Measurements from ENCODE around the gene BABAM2. TPM values are rescaled to one million over a fixed set of nuclear protein-coding genes. Genes with fewer than 3 reads are reported as not detected.
A peak's percentile ranks its signal among the peaks of the same experiment; 100 is the strongest.

The BABAM2 gene
- total and polyA plus RNA-seq, 2 of the 4 experiments (the other 2 are of a cell fraction) = 20.9 to 23.1 TPM

DNA sequence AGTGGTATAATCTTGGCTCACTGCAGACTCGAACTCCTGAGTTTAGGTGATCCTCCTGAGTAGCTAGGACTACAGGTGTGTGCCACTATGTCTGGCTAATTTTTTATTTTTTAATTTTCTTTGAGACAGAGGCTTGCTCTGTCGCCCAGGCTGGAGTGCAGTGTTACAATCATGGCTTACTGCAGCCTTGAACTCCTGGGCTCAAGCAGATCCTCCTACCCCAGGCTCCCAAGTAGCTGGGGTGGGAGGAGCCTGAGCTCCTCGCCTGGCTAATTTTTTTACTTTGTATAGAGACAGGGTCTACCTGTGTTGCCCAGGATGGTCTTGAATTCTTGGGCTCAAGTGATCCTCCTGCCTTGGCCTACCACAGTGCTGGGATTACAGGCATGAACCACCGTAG lies 62.5 kb downstream of the BABAM2 start:
- Histone ChIP-seq H2BK20ac (ENCODE audit: low read depth, low read length) (no peak overlapping the region), H3K18ac (ENCODE audit: low read depth, low read length) (no peak overlapping the region), H3K23ac (ENCODE audit: low read depth, low read length) (no peak overlapping the region), H2BK5ac (ENCODE audit: low read depth, low read length, poor library complexity, severe bottlenecking) (no peak overlapping the region), H3K14ac (replicated peaks; ENCODE audit: low read depth, low read length) (no peak overlapping the region), H3K9me1 (ENCODE audit: insufficient read depth, low read length) (peaks cover 2% of the 10 kb centered on the region), H3K27ac (ENCODE audit: insufficient read depth, low read length) (no peak overlapping the region), H4K5ac (ENCODE audit: low read depth, low read length) (no peak overlapping the region), H3K4me2 (ENCODE audit: low read depth, low read length) (no peak overlapping the region), H3K56ac (ENCODE audit: extremely low read depth, insufficient read depth, low read length) (no peak overlapping the region; the same call in 1 of the 2 replicates), H3K4me3 (ENCODE audit: insufficient read depth, low read depth, low read length) (no peak overlapping the region), H3K79me1 (ENCODE audit: low read depth in 1 of 2, low read length in 2 of 2) (peaks cover 17 to 26% of the 10 kb centered on the region in 2 experiments), H3K9ac (ENCODE audit: low read depth, low read length) (no peak overlapping the region), H2AFZ (replicated peaks; ENCODE audit: low read length, poor library complexity) (no peak overlapping the region), H4K8ac (ENCODE audit: low read depth in 2 of 2, low read length in 2 of 2) (peak overlapping the region in 1 of 2 experiments; percentile 5; a peak in 1 of 4 replicates), H2BK15ac (ENCODE audit: low read depth, low read length) (peak overlapping the region; percentile 58; the same call in 1 of the 3 replicates), H3K9me3 (ENCODE audit: control insufficient read depth, insufficient read depth, low read length) (no peaks in the 10 kb centered on the region), H3K27me3 (ENCODE audit: control insufficient read depth, insufficient read depth, low read length) (no peaks in the 10 kb centered on the region), H2BK120ac (ENCODE audit: low read depth, low read length) (peak overlapping the region; percentile 39), H2AK9ac (replicated peaks; ENCODE audit: low read depth, low read length, poor library complexity) (no peak overlapping the region), H2AK5ac (ENCODE audit: low read depth, low read length) (peak overlapping the region; percentile 56), H4K20me1 (ENCODE audit: insufficient read depth, low read length) (no peaks in the 10 kb centered on the region), H4K91ac (ENCODE audit: insufficient read depth, low read depth, low read length) (no peak overlapping the region), H3K4me1 (ENCODE audit: control insufficient read depth, insufficient read depth, low read length) (peaks cover 8% of the 10 kb centered on the region; the same call in 1 of the 2 replicates), H3K36me3 (ENCODE audit: control insufficient read depth, insufficient read depth, low read length) (0 out of 2 replicates have a peak, but pooled peaks cover 1% of the 10 kb centered on the region), H3K4ac (ENCODE audit: low read depth, low read length) (peak overlapping the region; percentile 20; the same call in 1 of the 2 replicates)
- dilution Hi-C loops (cut with HindIII; ENCODE audit: low sequenced_read_pairs, unreplicated experiment) (no loop called here), in situ Hi-C loops (cut with MboI; ENCODE audit: low sequenced_read_pairs) (no loop called here), intact Hi-C loops (cut with micrococcal nuclease) (loop anchor here (10.0 kb wide), 1 partner anchor 178 kb away; the partner anchor contains the start of gene MRPL33)
- CTCF ChIA-PET = no interaction called here
- ATAC-seq (ENCODE audit: low read depth) (no peak), DNase-seq (no peak)
- BruUV-seq (replicated peaks) = no TSS peak
- POLR2A ChIA-PET (ENCODE audit: unreplicated experiment) = no interaction called here
- no peak for TF ChIP-seq MAFK (IDR thresholded peaks at IDR 0.05; ENCODE audit: low read depth, low read length)
- TF ChIP-seq, protein P1, sequence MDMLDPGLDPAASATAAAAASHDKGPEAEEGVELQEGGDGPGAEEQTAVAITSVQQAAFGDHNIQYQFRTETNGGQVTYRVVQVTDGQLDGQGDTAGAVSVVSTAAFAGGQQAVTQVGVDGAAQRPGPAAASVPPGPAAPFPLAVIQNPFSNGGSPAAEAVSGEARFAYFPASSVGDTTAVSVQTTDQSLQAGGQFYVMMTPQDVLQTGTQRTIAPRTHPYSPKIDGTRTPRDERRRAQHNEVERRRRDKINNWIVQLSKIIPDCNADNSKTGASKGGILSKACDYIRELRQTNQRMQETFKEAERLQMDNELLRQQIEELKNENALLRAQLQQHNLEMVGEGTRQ (IDR thresholded peaks at IDR 0.05; ENCODE audit: low read depth, low read length) = no peak
- TF ChIP-seq MXI1 (IDR thresholded peaks at IDR 0.05; ENCODE audit: borderline replicate concordance, low read depth, low read length) = no peak
- TF ChIP-seq, protein P2, sequence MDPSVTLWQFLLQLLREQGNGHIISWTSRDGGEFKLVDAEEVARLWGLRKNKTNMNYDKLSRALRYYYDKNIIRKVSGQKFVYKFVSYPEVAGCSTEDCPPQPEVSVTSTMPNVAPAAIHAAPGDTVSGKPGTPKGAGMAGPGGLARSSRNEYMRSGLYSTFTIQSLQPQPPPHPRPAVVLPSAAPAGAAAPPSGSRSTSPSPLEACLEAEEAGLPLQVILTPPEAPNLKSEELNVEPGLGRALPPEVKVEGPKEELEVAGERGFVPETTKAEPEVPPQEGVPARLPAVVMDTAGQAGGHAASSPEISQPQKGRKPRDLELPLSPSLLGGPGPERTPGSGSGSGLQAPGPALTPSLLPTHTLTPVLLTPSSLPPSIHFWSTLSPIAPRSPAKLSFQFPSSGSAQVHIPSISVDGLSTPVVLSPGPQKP (IDR thresholded peaks at IDR 0.05; ENCODE audit: borderline replicate concordance, low read depth, low read length) = no peak
- TF ChIP-seq NFE2L2 (IDR thresholded peaks at IDR 0.05; ENCODE audit: low read depth, low read length) = no peak
- TF ChIP-seq FOS (IDR thresholded peaks at IDR 0.05; ENCODE audit: low read depth, low read length) = no peak
- TF ChIP-seq POLR2A (IDR thresholded peaks at IDR 0.05; ENCODE audit: low read depth, low read length) = no peak
- no peak for TF ChIP-seq RFX5 (IDR thresholded peaks at IDR 0.05; ENCODE audit: low read depth, low read length)
- TF ChIP-seq BHLHE40 (IDR thresholded peaks at IDR 0.05; ENCODE audit: low read depth, low read length) = no peak
- no peak for TF ChIP-seq RAD21 (IDR thresholded peaks at IDR 0.05; ENCODE audit: low read length)
- no peak for TF ChIP-seq MAZ (IDR thresholded peaks at IDR 0.05; ENCODE audit: borderline replicate concordance, low read depth, low read length)
- no peak for TF ChIP-seq SMC3 (IDR thresholded peaks at IDR 0.05; ENCODE audit: low read depth, low read length)
- no peak for TF ChIP-seq CHD1 (IDR thresholded peaks at IDR 0.05; ENCODE audit: low read depth, low read length)
- no peak for TF ChIP-seq CEBPB (IDR thresholded peaks at IDR 0.05; ENCODE audit: low read depth, low read length)
- TF ChIP-seq, protein P3, sequence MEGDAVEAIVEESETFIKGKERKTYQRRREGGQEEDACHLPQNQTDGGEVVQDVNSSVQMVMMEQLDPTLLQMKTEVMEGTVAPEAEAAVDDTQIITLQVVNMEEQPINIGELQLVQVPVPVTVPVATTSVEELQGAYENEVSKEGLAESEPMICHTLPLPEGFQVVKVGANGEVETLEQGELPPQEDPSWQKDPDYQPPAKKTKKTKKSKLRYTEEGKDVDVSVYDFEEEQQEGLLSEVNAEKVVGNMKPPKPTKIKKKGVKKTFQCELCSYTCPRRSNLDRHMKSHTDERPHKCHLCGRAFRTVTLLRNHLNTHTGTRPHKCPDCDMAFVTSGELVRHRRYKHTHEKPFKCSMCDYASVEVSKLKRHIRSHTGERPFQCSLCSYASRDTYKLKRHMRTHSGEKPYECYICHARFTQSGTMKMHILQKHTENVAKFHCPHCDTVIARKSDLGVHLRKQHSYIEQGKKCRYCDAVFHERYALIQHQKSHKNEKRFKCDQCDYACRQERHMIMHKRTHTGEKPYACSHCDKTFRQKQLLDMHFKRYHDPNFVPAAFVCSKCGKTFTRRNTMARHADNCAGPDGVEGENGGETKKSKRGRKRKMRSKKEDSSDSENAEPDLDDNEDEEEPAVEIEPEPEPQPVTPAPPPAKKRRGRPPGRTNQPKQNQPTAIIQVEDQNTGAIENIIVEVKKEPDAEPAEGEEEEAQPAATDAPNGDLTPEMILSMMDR (conservative IDR thresholded peaks at IDR 0.05; ENCODE audit: low read depth, low read length) = no peak
- TF ChIP-seq RCOR1 (IDR thresholded peaks at IDR 0.05; ENCODE audit: insufficient replicate concordance, low read length) = no peak
- 92% methylated on average over 2 of the region's 4 CpGs; no CpG with 5 or more reads in 1 of the 2 experiments for WGBS, 2 experiments (ENCODE audit: extremely low coverage in 2 of 2, insufficient read length in 1 of 2)
